GM12874 (cell line): ENCODE data around the gene ASB15.

Experiments used
- TF ChIP-seq, protein P1 (sequence below): IDR thresholded peaks from 2 replicates; pipeline ENCODE4 v1.5.1; 2011; ENCODE audit warnings: low read depth, mild to moderate bottlenecking, control low read depth, low read length, moderate library complexity; ENCODE audit not compliant: insufficient read depth

The ASB15 gene

GRCh38 chr7:123562121-123562520 is 39.5 kb upstream of the ASB15 start:
- TF ChIP-seq, protein P1, sequence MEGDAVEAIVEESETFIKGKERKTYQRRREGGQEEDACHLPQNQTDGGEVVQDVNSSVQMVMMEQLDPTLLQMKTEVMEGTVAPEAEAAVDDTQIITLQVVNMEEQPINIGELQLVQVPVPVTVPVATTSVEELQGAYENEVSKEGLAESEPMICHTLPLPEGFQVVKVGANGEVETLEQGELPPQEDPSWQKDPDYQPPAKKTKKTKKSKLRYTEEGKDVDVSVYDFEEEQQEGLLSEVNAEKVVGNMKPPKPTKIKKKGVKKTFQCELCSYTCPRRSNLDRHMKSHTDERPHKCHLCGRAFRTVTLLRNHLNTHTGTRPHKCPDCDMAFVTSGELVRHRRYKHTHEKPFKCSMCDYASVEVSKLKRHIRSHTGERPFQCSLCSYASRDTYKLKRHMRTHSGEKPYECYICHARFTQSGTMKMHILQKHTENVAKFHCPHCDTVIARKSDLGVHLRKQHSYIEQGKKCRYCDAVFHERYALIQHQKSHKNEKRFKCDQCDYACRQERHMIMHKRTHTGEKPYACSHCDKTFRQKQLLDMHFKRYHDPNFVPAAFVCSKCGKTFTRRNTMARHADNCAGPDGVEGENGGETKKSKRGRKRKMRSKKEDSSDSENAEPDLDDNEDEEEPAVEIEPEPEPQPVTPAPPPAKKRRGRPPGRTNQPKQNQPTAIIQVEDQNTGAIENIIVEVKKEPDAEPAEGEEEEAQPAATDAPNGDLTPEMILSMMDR = no peak

DNA sequence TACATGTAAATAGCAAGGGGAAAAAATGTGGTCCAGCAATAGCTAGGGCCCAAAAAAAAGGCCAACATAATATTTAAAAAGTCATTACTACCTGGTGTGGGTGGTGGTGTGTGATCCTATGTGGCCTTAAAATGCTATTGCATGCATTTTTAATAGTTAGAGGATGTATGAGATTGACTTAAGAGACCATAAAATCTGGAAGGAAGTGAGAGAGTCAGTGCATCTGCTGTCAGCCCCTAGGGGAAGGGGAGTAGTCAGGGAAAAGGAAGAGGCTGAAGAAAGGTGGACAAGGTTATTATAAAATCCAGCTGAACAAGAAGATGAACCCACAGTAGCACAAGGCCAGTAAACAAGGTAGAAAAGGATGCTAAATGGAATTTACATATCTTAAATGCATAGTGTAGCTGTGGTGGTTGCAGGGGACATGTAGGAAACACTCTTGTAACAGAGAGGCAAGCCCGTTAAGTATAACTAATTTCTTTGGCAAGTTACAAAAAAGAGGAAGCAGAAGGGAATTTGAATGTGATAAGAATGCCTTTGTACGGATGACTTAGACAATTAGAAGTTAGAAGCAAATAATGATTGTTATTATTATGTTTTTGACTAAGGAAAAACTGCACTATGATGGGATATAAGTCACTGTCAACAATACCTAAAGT is 32.1 kb upstream of the ASB15 start:
- TF ChIP-seq, protein P1 = no peak

DNA sequence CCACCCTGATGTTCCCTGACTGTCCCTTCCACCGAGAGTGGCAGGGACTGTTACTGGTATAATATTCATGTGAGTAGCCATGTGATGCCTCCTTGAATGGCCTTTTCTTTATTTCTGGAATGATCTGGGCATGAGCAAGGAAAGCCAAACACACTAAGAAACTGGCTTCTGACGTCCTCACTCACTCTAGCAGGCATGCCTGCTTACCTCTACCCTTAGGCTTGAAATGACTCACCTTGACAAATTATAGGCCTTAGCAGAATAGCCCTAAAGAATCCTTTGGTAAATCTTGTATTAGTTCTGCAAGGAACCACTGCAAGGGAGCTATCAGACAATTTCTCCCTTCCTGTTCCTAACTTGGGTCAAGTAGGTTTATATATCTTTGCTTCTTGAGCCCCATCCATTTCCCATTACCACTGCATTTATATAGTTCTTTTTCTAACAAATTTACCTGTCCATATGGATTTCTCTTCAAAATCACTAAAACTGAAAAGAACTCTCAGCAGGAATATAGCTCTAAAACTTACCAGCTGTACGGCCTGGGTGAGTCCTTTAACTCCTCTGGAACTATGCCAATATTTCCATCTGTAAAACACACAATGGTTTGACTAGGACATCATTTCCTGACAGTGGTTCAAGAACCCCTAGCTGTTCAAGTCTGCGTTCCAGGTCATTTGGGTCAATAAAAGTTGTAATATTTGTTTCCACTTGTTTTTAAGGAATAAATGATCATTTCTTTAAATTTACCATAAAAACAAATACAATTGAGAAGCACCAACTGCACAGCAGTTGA is 31.0 kb upstream of the ASB15 start:
- TF ChIP-seq, protein P1 = no peak

DNA sequence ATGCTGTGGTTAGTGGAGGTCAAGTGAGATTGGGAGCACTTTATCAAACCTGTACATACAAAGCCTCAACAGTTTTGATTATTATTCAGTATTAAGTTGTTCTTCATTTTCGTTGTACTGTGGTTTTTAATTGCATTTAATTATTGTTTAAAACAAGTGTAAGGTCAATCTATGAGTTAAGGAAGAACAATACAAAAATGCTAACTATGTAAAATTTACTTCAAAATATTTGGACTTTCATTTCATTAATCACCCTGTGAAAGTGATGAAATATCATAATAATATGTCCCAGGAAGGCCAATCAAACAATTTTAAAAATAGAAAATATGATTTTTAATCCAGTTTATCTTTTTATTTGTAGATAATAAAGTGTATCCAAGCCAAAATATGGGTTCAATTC is 30.4 kb upstream of the ASB15 start:
- TF ChIP-seq, protein P1 = no peak

GRCh38 chr7:123571684-123572083 is 29.9 kb upstream of the ASB15 start:
- TF ChIP-seq, protein P1 = no peak

DNA sequence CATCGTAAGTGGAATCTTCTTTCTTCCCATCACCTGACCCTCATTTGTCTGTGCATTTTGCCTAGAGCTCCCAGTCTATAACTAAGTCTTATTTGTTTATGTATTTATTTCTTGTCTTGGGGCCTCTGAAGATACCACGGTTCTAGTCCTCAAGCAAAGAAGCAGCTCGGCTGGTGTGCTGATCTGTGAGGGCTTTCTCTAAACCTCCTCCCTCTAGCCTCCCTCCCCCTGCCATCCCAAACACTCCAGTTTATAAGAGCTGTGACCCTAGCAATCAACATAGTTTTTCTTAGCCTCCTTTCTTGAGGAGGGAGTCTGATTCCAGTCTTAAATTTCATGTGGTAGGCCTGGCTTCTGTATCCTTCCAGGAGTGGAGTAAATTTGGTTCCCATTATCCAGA is 28.3 kb upstream of the ASB15 start:
- TF ChIP-seq, protein P1 = no peak

GRCh38 chr7:123573896-123574467 is 27.6 kb upstream of the ASB15 start:
- TF ChIP-seq, protein P1 = no peak
